Esophagus (tissue), 2 donors: ENCODE measurements around the gene DEPDC5. TPM values are rescaled to one million over a fixed set of nuclear protein-coding genes. Genes with fewer than 3 reads are reported as not detected.

Experiments
- H3K27ac ChIP-seq, 2 donors: one replicate each; pipeline ENCODE4 v1.5.1; 2013; ENCODE audit warnings: low read depth in 2 of 2, mild to moderate bottlenecking in 2 of 2, inconsistent platforms in 1 of 2, low read length in 1 of 2, moderate library complexity in 1 of 2
- H3K27me3 ChIP-seq, 2 donors: one replicate each; pipeline ENCODE4 v1.6.1; 2013; ENCODE audit warnings: low read length in 2 of 2, control low read depth in 1 of 2, mild to moderate bottlenecking in 1 of 2; ENCODE audit not compliant: insufficient read depth in 2 of 2, control insufficient read depth in 1 of 2
- H3K36me3 ChIP-seq, 2 donors: one replicate each; pipeline ENCODE4 v1.6.1; 2013; ENCODE audit warnings: low read length in 1 of 2; ENCODE audit not compliant: control insufficient read depth in 2 of 2, insufficient read depth in 2 of 2
- H3K4me1 ChIP-seq, 2 donors: one replicate each; pipeline ENCODE4 v1.6.1; 2013; ENCODE audit warnings: low read length in 1 of 2; ENCODE audit not compliant: control insufficient read depth in 2 of 2, insufficient read depth in 2 of 2
- H3K4me3 ChIP-seq, 2 donors: one replicate each; pipeline ENCODE4 v1.5.1; 2013; ENCODE audit warnings: low read length in 2 of 2, mild to moderate bottlenecking in 2 of 2, low read depth in 1 of 2, moderate library complexity in 1 of 2
- H3K9me3 ChIP-seq, 2 donors: one replicate each; pipeline ENCODE4 v1.6.1; 2013; ENCODE audit warnings: mild to moderate bottlenecking in 2 of 2, low read depth in 1 of 2, low read length in 1 of 2, moderate library complexity in 1 of 2; ENCODE audit not compliant: control insufficient read depth in 2 of 2, insufficient read depth in 1 of 2
- WGBS, 2 donors: extraction: QIAGEN DNeasy Blood & Tissue Kit; methylation state at CpG; one replicate each; pipeline ENCODE4 v1.1.7; 2013; 5-methylcytosine and 5-hydroxymethylcytosine counted together
- polyA plus RNA-seq, 2 donors: library from polyadenylated mRNA; stranded (reverse); fragments of 200-250 nt; gene quantifications; one replicate each; pipeline ENCODE4 v1.2.3, GENCODE V29; 2013
- donor health status: healthy with polysubstance abuse.
- donor health status: Bipolar disorder and iron deficiency.

The DEPDC5 gene
- polyA plus RNA-seq, 2 donors = 6.5 to 10.8 TPM

DNA sequence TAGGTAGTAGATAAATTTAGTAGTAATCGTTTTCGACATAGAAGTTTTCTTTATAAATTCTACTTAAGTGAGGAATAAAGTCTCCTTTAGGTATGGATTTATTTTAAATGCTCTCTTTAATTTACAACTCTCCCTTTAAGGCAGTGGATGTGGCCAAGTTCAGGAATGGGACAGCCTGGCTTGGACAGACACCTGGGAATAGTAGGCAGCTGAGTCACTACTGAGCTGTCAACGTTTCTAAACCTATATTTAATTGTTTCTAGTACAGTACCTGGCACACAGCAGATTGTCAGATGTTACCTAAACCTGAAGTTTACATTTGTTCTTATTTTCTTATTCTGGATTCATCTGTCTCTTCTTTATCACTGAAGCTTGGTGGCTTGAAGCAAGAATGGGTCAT, 85.1 kb downstream of the DEPDC5 start:
- 73 to 74% methylated on average over 3 of the region's 3 CpGs for WGBS, 2 donors
- Histone ChIP-seq H3K9me3 (no peaks in the 10 kb centered on the region), H3K4me3 (no peak overlapping the region), H3K27ac (no peak overlapping the region), H3K27me3 (no peaks in the 10 kb centered on the region), H3K36me3 (peaks cover 10 to 13% of the 10 kb centered on the region in 2 donors), H3K4me1 (no peaks in the 10 kb centered on the region)

DNA sequence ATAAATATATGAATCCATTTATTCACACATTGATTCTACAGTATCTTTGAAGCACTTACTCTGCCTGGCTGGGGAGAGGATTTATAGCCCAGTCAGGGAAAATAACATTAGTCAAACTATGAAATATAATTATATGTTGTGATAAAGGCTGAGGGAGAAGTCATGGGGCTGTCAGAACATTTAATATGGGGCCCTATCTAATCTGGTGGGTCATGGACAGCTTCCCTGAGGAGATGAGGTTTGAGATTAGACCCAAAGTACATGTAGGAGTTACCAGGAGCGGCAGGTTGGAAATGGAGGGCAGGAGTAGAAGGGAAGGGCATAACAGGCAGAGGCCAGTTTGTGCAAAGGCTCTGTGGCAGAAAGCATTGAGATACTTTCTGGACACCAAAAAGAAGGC, 86.2 kb downstream of the DEPDC5 start:
- H3K4me1 ChIP-seq = no peaks in the 10 kb centered on the region

DNA sequence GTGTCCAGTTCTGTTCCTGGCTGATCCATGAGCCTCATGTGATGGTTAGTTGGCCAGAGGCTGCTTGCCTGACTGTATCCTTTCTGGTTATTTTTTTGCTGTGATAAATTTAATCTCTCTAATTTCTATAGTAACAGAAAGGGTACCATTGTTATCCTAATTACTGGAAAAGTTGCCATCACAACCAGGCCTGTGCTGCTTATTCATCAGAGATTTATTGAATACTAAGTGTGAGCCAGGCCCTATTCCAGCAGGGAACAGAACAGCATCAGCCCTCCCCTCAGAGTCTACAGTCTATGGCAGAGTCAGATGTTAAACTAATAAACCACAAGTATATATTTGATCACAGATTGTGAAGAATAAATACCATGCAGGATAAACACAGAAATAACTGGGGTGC, 86.8 kb downstream of the DEPDC5 start:
- H3K27ac ChIP-seq = no peak overlapping the region
- H3K4me3 ChIP-seq = no peak overlapping the region
- peaks cover 8 to 23% of the 10 kb centered on the region in 2 donors for H3K36me3 ChIP-seq
- H3K27me3 ChIP-seq = no peaks in the 10 kb centered on the region
- H3K4me1 ChIP-seq = no peaks in the 10 kb centered on the region
- no peaks in the 10 kb centered on the region for H3K9me3 ChIP-seq

More for the DNA sequence above, 86.2 kb downstream of the DEPDC5 start:
- H3K36me3 ChIP-seq = peaks cover 8 to 18% of the 10 kb centered on the region in 2 donors
- H3K27ac ChIP-seq = no peak overlapping the region
- WGBS, 2 donors = 88 to 94% methylated on average over 1 of the region's 1 CpG
- H3K27me3 ChIP-seq = no peaks in the 10 kb centered on the region
- no peak overlapping the region for H3K4me3 ChIP-seq
- H3K9me3 ChIP-seq = no peaks in the 10 kb centered on the region

DNA sequence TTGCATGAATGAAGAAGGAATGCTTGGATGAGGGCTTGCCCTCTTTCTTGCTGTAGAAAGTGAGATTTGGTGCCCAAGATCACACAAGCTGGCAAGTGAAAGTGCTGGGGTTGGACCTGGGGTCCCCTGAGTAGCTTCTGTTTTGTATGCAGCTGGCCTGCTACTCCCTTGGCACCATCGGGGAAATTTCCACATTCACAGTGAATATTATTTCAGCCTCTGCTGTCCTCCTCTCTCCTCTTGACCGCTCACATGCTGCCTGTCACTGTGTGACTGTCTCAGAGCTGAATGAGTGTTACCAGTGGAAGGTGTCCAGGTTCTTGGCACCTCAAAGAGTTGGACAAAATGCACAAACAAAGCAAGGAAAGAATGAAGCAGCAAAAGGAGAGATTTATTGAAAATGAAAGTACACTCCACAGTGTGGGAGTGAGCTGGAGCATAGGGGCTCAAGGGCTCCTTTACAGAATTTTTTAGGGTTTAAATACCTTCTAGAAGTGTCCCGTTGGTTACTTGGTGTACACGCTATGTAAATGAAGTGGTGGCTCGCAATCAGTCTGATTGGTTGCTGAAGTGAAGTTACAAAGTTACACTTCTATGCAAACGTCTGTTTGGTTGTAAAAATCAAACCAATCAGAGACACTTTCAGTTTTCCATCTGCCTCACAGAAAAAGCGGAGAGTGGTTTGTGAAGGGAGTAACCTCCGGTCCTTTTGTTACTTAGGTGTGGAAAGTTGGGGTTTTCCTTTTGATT, 87.4 kb downstream of the DEPDC5 start:
- 83 to 85% methylated on average over 8 of the region's 8 CpGs for WGBS, 2 donors

DNA sequence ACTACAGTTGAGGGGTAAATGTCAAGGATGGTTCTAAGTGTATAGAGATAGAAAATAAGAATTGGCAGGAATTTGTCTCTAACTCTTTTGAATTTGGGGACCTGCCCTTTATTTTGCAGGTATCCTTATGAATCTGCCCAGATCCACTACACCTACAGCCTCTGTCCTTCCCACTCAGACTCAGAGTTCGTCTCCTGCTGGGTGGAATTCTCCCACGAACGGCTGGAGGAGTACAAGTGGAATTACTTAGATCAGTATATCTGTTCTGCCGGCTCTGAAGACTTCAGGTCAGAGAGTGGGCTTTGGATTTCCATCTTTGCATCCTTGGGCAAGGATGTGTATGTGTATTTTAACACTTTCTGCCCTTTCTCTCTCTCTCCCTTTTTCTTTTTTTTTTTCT, 89.7 kb downstream of the DEPDC5 start:
- no peaks in the 10 kb centered on the region for H3K4me1 ChIP-seq
- peaks cover 3 to 33% of the 10 kb centered on the region in 2 donors for H3K36me3 ChIP-seq
- H3K27ac ChIP-seq = no peak overlapping the region
- no peak overlapping the region for H3K4me3 ChIP-seq
- WGBS, 2 donors = 89 to 92% methylated on average over 4 of the region's 4 CpGs
- H3K9me3 ChIP-seq = no peaks in the 10 kb centered on the region
- no peaks in the 10 kb centered on the region for H3K27me3 ChIP-seq

More for the DNA sequence above, 87.4 kb downstream of the DEPDC5 start:
- Histone ChIP-seq H3K27ac (no peak overlapping the region), H3K36me3 (peaks cover 6 to 21% of the 10 kb centered on the region in 2 donors), H3K9me3 (no peaks in the 10 kb centered on the region), H3K4me1 (no peaks in the 10 kb centered on the region), H3K4me3 (no peak overlapping the region), H3K27me3 (no peaks in the 10 kb centered on the region)

DNA sequence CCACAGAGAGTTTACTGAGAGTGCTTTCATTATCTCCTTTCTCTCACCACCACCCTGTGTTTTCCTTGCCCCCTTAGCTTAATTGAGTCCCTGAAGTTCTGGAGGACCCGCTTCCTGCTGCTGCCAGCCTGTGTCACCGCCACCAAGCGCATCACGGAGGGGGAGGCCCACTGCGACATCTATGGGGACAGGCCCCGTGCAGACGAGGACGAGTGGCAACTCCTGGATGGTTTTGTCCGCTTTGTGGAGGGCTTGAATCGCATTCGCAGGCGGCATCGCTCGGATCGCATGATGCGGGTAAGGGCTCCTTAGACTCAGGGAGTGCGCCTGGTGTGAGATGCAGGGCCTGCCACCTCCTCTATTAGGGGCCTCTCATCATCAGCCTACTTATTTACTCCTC, 91.1 kb downstream of the DEPDC5 start:
- Histone ChIP-seq H3K9me3 (no peaks in the 10 kb centered on the region), H3K4me1 (no peaks in the 10 kb centered on the region), H3K4me3 (no peak overlapping the region), H3K36me3 (peaks cover 3 to 35% of the 10 kb centered on the region in 2 donors), H3K27me3 (no peaks in the 10 kb centered on the region), H3K27ac (no peak overlapping the region)
- WGBS, 2 donors = 97 to 98% methylated on average over 17 of the region's 17 CpGs

DNA sequence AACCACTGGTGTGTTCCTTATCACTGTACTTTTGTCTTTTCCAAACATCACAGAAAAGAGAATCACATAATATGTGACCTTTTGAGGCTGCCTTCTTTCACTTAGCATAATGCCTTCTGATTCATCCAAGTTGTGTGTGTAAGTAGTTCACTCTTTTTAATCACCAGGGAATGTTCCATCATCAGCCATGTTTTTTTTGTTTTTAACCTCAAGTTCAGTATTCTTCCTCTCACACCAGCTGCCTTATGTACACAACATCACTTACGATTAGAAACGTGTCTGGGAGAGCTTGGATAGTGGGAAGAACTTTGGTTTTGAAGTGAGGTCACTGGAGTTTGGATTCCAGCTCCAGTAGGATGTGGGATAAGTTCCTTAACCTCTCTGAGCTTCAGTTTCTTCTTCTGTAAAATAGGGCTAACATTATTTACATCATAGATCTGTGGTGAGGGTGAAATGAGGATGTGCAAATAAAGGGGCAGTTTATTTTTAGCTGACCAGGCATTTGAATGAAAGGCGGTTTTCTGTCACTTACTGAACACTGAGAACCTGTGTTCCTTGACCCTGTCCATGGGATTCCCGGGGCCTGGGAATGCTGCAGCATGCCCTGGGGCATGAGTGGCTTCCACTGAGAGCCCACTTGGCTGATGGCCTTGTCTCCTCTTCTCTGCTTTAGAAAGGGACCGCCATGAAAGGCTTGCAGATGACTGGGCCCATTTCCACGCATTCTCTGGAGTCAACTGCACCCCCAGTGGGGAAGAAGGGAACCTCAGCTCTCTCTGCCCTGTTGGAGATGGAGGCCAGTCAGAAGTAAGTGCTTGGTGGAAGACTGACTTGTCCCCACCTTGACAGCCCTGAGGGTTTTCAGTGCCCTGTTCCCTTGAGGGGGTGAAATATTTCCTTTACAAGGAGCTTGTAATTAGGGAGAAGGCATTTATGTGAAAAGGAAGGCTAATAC, 92.6 kb downstream of the DEPDC5 start:
- Histone ChIP-seq H3K36me3 (peaks cover 4 to 35% of the 10 kb centered on the region in 2 donors), H3K9me3 (no peaks in the 10 kb centered on the region), H3K27ac (no peak overlapping the region), H3K27me3 (no peaks in the 10 kb centered on the region), H3K4me3 (no peak overlapping the region), H3K4me1 (no peaks in the 10 kb centered on the region)
- 77 to 83% methylated on average over 6 of the region's 6 CpGs for WGBS, 2 donors

DNA sequence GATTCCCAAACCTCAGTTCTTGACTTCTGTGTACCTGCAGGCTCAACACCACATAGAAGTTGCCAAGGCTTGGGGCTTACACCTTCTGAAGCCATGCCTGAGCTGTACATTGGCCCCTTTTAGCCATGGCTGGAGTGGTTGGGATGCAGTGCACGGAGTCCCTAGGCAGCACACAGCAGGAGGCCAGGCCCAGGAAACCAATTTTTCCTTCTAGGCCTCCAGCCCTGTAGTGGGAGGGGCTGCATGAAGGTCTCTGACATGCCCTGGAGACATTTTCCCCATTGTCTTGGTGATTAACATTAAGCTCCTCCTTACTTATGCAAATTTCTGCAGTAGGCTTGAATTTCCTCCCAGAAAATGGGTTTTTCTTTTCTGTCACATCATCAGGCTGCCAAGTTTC, 94.6 kb downstream of the DEPDC5 start:
- no peak overlapping the region for H3K4me3 ChIP-seq
- H3K27me3 ChIP-seq = no peaks in the 10 kb centered on the region
- WGBS, 2 donors = 88 to 92% methylated on average over 1 of the region's 1 CpG
- no peaks in the 10 kb centered on the region for H3K4me1 ChIP-seq
- H3K9me3 ChIP-seq = no peaks in the 10 kb centered on the region
- H3K36me3 ChIP-seq = peaks cover 9 to 35% of the 10 kb centered on the region in 2 donors
- H3K27ac ChIP-seq = no peak overlapping the region

DNA sequence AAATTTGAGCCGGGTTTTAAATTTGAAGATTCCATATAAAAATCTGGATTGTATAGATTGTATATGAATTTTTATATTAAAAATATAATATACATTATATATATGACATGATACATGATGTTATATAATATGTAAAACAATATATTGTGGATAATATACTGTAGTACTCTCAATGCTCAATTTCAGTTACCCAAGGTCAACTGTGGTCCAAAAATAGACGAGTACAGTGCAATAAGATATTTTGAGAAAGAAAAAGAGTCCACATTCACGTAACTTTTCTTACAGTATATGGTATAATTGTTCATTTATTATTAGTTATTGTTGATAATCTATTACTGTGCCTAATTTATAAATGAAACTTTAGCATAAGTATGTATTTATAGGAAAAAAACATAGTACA, 96.3 kb downstream of the DEPDC5 start:
- peaks cover 6 to 31% of the 10 kb centered on the region in 2 donors for H3K36me3 ChIP-seq
- no peak overlapping the region for H3K27ac ChIP-seq
- no peaks in the 10 kb centered on the region for H3K9me3 ChIP-seq
- no peaks in the 10 kb centered on the region for H3K27me3 ChIP-seq
- 94 to 96% methylated on average over 3 of the region's 3 CpGs for WGBS, 2 donors
- H3K4me1 ChIP-seq = no peaks in the 10 kb centered on the region
- H3K4me3 ChIP-seq = no peak overlapping the region
